Measurements from ENCODE around the gene TUNAR.

- TF ChIP-seq, protein P1, sequence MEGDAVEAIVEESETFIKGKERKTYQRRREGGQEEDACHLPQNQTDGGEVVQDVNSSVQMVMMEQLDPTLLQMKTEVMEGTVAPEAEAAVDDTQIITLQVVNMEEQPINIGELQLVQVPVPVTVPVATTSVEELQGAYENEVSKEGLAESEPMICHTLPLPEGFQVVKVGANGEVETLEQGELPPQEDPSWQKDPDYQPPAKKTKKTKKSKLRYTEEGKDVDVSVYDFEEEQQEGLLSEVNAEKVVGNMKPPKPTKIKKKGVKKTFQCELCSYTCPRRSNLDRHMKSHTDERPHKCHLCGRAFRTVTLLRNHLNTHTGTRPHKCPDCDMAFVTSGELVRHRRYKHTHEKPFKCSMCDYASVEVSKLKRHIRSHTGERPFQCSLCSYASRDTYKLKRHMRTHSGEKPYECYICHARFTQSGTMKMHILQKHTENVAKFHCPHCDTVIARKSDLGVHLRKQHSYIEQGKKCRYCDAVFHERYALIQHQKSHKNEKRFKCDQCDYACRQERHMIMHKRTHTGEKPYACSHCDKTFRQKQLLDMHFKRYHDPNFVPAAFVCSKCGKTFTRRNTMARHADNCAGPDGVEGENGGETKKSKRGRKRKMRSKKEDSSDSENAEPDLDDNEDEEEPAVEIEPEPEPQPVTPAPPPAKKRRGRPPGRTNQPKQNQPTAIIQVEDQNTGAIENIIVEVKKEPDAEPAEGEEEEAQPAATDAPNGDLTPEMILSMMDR (conservative IDR thresholded peaks at IDR 0.05; ENCODE audit: low read depth, low read length): no peak
- TF ChIP-seq EZH2phosphoT487 (IDR thresholded peaks at IDR 0.05; ENCODE audit: borderline replicate concordance, low read length) (no peak), EZH2 (IDR thresholded peaks at IDR 0.05; ENCODE audit: low read length, unreplicated experiment) (no peak)
Observed at GRCh38 chr14:95838862-95839261, 37.8 kb upstream of the TUNAR start.

Data from PC-3 (cell line).